Spleen (tissue), 7 donors: ENCODE measurements around the gene AR.

Source experiments
- POLR2A ChIP-seq, 3 donors: fragments of 450-650 bp; IDR thresholded peaks; one replicate each; pipeline ENCODE4 v1.5.1; 2017; ENCODE audit warnings: antibody characterized with exemption in 3 of 3, mild to moderate bottlenecking in 1 of 3
- POLR2AphosphoS5 ChIP-seq, 3 donors: sonication (generic); formaldehyde crosslinking; IDR thresholded peaks; one replicate each; pipeline ENCODE4 v1.5.1; 2017; ENCODE audit warnings: antibody characterized with exemption in 3 of 3
- TF ChIP-seq, protein P1 (sequence below), 11 experiments: fragments of 200-600 bp in 7 of 11; fragments of 450-650 bp in 4 of 11; sonication (generic) in 4 of 11; IDR thresholded peaks in 8 of 11; conservative IDR thresholded peaks in 3 of 11; 1 replicate in 7 of 11; 2 replicates in 4 of 11; pipeline versions ENCODE4 v1.4.0 to v1.8.0; 2016 to 2021; ENCODE audit warnings: antibody characterized with exemption in 11 of 11, inconsistent platforms in 4 of 11, mild to moderate bottlenecking in 1 of 11
- donor health status: DM: no; HTN: no; CAD: no; lungs with moderate emphysema.
- donor health status: DM: no; HTN: no; CAD: no.
- donor health status: DM: no; HTN: no; CAD: no.

DNA sequence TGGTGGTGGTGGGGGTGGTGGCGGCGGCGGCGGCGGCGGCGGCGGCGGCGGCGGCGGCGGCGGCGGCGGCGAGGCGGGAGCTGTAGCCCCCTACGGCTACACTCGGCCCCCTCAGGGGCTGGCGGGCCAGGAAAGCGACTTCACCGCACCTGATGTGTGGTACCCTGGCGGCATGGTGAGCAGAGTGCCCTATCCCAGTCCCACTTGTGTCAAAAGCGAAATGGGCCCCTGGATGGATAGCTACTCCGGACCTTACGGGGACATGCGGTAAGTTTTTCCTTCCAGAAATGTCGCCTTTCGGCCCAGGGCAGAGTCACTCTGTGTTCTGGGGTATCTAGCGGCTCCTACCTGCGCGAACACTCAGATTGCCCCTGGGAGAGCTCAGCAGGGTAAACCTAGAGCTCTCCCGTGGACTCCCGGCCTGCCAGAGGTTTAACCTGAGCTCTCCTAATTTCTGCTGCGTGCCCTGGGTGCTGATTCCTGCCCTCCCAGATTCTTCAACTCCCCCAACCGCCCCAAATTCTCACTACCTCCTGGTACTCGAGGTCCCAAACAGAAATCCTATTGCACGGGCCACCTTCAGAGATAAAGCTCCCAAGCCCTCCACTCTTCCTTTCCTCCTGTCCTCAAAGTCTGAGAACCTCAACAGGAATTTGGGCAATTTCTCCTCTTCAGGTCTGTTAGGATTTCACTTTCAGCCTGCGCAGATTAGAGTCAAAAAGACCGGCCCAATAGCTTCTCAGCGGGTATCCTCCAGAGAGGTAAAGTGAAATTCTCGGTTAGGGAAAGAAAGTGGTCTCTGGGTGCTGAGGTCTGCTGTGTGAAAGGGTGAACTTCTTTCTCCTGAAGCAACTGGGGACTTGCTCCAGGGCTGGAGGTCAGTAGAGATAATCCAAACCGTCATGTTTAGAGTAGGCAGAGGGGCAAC lies 2.9 kb downstream of the AR start:
- TF ChIP-seq, protein P1, sequence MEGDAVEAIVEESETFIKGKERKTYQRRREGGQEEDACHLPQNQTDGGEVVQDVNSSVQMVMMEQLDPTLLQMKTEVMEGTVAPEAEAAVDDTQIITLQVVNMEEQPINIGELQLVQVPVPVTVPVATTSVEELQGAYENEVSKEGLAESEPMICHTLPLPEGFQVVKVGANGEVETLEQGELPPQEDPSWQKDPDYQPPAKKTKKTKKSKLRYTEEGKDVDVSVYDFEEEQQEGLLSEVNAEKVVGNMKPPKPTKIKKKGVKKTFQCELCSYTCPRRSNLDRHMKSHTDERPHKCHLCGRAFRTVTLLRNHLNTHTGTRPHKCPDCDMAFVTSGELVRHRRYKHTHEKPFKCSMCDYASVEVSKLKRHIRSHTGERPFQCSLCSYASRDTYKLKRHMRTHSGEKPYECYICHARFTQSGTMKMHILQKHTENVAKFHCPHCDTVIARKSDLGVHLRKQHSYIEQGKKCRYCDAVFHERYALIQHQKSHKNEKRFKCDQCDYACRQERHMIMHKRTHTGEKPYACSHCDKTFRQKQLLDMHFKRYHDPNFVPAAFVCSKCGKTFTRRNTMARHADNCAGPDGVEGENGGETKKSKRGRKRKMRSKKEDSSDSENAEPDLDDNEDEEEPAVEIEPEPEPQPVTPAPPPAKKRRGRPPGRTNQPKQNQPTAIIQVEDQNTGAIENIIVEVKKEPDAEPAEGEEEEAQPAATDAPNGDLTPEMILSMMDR (IDR thresholded peaks at IDR 0.05 in 8 of 11, conservative IDR thresholded peaks at IDR 0.05 in 3 of 11) = no peak
- no peak for TF ChIP-seq POLR2A (IDR thresholded peaks at IDR 0.05)
- no peak for TF ChIP-seq POLR2AphosphoS5 (IDR thresholded peaks at IDR 0.05)
